ENCODE measurements around the gene YIPF1.

GRCh38 chr1:53834776-53835175 lies 54.8 kb downstream of the YIPF1 start:
- TF ChIP-seq CTCF (IDR thresholded peaks at IDR 0.05) (no peak), POLR2A (IDR thresholded peaks at IDR 0.05) (no peak)
